MM.1S (cell line): ENCODE results near the gene RNPEP.

Experiments used
- DNase-seq: peaks from one replicate; pipeline ENCODE4 v3.0.0-alpha.2; 2015
- H2AFZ ChIP-seq: fragments of 300-600 bp; sonication (generic); 2 replicates; pipeline ENCODE4 v1.6.0; 2016; ENCODE audit warnings: antibody characterized with exemption, low read length
- H3F3A ChIP-seq: fragments of 300-600 bp; sonication (generic); 2 replicates; pipeline ENCODE4 v1.6.1; 2016; ENCODE audit warnings: mild to moderate bottlenecking, antibody characterized with exemption, low read length, moderate library complexity, mixed read lengths; ENCODE audit not compliant: insufficient read depth
- H3K27ac ChIP-seq: fragments of 300-600 bp; sonication (generic); 2 replicates; pipeline ENCODE4 v1.5.1; 2016; ENCODE audit warnings: mild to moderate bottlenecking, low read length
- H3K27me3 ChIP-seq: fragments of 300-600 bp; sonication (generic); replicated peaks from 2 replicates; pipeline ENCODE4 v1.6.0; 2016; ENCODE audit warnings: low read length; ENCODE audit not compliant: insufficient read depth
- H3K36me3 ChIP-seq: fragments of 300-600 bp; sonication (generic); replicated peaks from 2 replicates; pipeline ENCODE4 v1.6.1; 2016; ENCODE audit warnings: mild to moderate bottlenecking, low read length, mixed read lengths; ENCODE audit not compliant: insufficient read depth
- H3K4me1 ChIP-seq: fragments of 300-600 bp; sonication (generic); 2 replicates; pipeline ENCODE4 v1.6.1; 2016; ENCODE audit warnings: low read length, mixed read lengths
- H3K4me2 ChIP-seq: fragments of 300-600 bp; sonication (generic); 2 replicates; pipeline ENCODE4 v1.6.0; 2016; ENCODE audit warnings: low read depth, low read length
- H3K4me3 ChIP-seq: fragments of 300-600 bp; sonication (generic); 2 replicates; pipeline ENCODE4 v1.5.1; 2016; ENCODE audit warnings: low read length, mixed read lengths
- H3K79me2 ChIP-seq: fragments of 300-600 bp; sonication (generic); 2 replicates; pipeline ENCODE4 v1.6.1; 2016; ENCODE audit warnings: mixed run types, low read length, mixed read lengths
- H3K9ac ChIP-seq: fragments of 300-600 bp; sonication (generic); 2 replicates; pipeline ENCODE4 v1.6.1; 2016; ENCODE audit warnings: low read length, mixed read lengths
- H3K9me2 ChIP-seq: fragments of 300-600 bp; sonication (generic); replicated peaks from 2 replicates; pipeline ENCODE4 v1.6.1; 2016; ENCODE audit warnings: mild to moderate bottlenecking, low read length, mixed read lengths; ENCODE audit not compliant: insufficient read depth
- H3K9me3 ChIP-seq: fragments of 300-600 bp; sonication (generic); replicated peaks from 2 replicates; pipeline ENCODE4 v1.6.1; 2016; ENCODE audit warnings: mild to moderate bottlenecking, low read length, mixed read lengths; ENCODE audit not compliant: insufficient read depth
- H4K20me1 ChIP-seq: fragments of 300-600 bp; sonication (generic); 2 replicates; pipeline ENCODE4 v1.6.1; 2016; ENCODE audit warnings: mild to moderate bottlenecking, low read length, moderate library complexity, mixed read lengths; ENCODE audit not compliant: insufficient read depth
- CTCF ChIP-seq: fragments of 300-600 bp; sonication (generic); IDR thresholded peaks from 2 replicates; pipeline ENCODE4 v1.5.1; 2016; ENCODE audit warnings: antibody characterized with exemption, low read length, mixed read lengths
- EZH2 ChIP-seq: fragments of 300-600 bp; sonication (generic); optimal IDR thresholded peaks from 2 replicates; pipeline ENCODE3; 2017; ENCODE audit warnings: low read depth, mild to moderate bottlenecking, antibody characterized with exemption, low read length, mixed read lengths
- EZH2phosphoT487 ChIP-seq: fragments of 300-600 bp; sonication (generic); IDR thresholded peaks from 2 replicates; pipeline ENCODE4 v1.6.1; 2018; ENCODE audit warnings: antibody characterized with exemption, low read length

Gene RNPEP

DNA sequence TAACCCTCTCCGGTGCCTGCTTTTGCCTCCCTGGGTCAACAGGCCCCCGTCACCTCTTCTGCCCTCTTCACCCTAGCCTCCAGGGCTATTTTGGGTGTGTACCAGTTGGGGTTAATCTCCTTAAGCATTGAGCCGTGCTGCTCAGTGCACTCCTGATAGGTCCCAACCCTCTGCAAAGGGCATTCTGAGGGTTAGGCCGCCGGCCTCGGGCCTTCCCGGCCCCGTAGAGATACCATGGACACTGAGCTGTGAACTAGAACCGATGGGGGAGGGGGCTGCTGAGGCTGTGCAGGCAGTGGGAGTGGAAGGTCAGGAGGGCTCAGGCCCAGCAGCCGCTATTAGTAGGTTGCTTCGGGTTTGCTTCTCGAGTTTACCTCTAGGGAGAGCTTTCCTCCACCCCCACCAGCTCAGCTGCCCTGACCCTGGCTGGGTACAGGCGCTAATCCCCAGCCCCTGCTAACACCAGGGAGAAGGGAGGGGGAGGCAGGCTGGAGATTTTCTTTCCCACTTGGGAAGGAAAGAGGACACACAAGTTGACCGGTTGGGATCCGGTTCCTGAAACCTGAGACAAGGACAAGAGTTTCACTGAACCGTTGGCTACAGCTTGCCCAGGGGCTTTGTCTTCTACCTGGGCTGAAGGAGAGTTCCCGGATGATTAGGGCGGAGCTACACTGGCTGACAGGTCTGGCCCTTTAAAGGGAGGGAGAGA, 40.9 kb upstream of the RNPEP start:
- no peak overlapping the region for H2AFZ ChIP-seq
- no peaks in the 10 kb centered on the region for H3K9me3 ChIP-seq
- no peak overlapping the region for H3K4me2 ChIP-seq

DNA sequence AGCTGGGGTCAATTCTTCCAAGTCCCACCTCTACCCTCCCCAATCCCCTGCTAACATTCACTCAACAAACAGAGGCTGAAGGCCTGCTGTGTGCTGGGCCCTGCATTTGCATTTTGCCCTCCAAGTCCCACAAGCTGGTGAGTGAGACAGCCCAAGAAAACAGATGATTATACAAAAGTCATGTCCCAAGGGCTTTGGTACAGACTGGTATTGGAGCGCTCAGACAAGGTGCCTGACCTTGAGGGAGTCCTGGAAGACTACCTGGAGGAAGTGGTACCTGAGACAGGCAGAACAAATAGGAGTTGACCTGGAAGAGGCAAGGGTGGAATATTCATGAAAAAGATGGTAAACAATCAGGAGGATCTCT, 40.3 kb upstream of the RNPEP start:
- no peaks in the 10 kb centered on the region for H4K20me1 ChIP-seq
- no peak for DNase-seq
- no peaks in the 10 kb centered on the region for H3K4me1 ChIP-seq
- H3K4me3 ChIP-seq = no peak overlapping the region
- no peaks in the 10 kb centered on the region for H3K79me2 ChIP-seq
- no peak for TF ChIP-seq EZH2phosphoT487
- no peak for TF ChIP-seq CTCF
- TF ChIP-seq EZH2 = no peak
- H3F3A ChIP-seq = no peaks in the 10 kb centered on the region
- no peaks in the 10 kb centered on the region for H3K9me3 ChIP-seq
- no peak overlapping the region for H3K9ac ChIP-seq
- H2AFZ ChIP-seq = no peak overlapping the region
- H3K27ac ChIP-seq = no peak overlapping the region
- H3K36me3 ChIP-seq = no peaks in the 10 kb centered on the region
- no peak overlapping the region for H3K4me2 ChIP-seq
- no peaks in the 10 kb centered on the region for H3K9me2 ChIP-seq
- H3K27me3 ChIP-seq = peaks cover 24% of the 10 kb centered on the region

More for the DNA sequence above, 40.9 kb upstream of the RNPEP start:
- H3K9ac ChIP-seq = no peak overlapping the region
- DNase-seq = no peak
- no peak overlapping the region for H3K27ac ChIP-seq
- H3K36me3 ChIP-seq = no peaks in the 10 kb centered on the region
- no peaks in the 10 kb centered on the region for H4K20me1 ChIP-seq
- H3K27me3 ChIP-seq = peaks cover 19% of the 10 kb centered on the region
- no peak overlapping the region for H3K4me3 ChIP-seq
- no peaks in the 10 kb centered on the region for H3F3A ChIP-seq
- TF ChIP-seq CTCF (no peak), EZH2phosphoT487 (no peak), EZH2 (no peak)
- H3K4me1 ChIP-seq = no peaks in the 10 kb centered on the region
- no peaks in the 10 kb centered on the region for H3K79me2 ChIP-seq
- H3K9me2 ChIP-seq = no peaks in the 10 kb centered on the region

DNA sequence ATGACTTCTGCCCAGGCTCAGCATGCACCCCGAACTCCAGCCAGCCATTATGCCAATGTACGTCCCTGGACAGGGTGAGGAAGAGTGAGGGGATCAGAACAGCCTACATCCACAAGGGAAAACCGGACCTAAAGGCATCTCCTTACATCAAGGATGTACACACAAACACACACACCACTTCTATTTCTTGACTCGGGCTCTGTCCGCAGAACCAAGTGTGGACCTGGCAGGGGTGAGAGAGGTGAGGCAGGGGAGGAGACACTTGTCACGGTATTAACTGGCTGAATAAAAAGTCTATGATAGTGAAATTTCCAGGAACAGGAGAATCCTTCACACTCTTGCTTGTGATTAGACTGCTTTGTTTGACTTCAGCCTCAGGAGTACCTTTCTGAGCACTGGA, 38.4 kb upstream of the RNPEP start:
- no peaks in the 10 kb centered on the region for H3K79me2 ChIP-seq
- no peaks in the 10 kb centered on the region for H4K20me1 ChIP-seq
- H3K9me2 ChIP-seq = no peaks in the 10 kb centered on the region
- no peak for DNase-seq
- H3K36me3 ChIP-seq = no peaks in the 10 kb centered on the region
- TF ChIP-seq EZH2 = no peak
- TF ChIP-seq CTCF = no peak
- no peak for TF ChIP-seq EZH2phosphoT487
- H3K27me3 ChIP-seq = peaks cover 28% of the 10 kb centered on the region
- H3K4me1 ChIP-seq = no peaks in the 10 kb centered on the region
- no peaks in the 10 kb centered on the region for H3F3A ChIP-seq
- no peak overlapping the region for H3K4me2 ChIP-seq
- H3K9me3 ChIP-seq = no peaks in the 10 kb centered on the region
- H3K27ac ChIP-seq = no peak overlapping the region
- no peak overlapping the region for H2AFZ ChIP-seq
- no peak overlapping the region for H3K9ac ChIP-seq
- no peak overlapping the region for H3K4me3 ChIP-seq
